Stimulated activated CD8-positive, alpha-beta memory T cell treated with anti-CD3 and anti-CD28 coated beads, Interleukin-2, amount 100 ng/mL, for 48 hours (primary cell): ENCODE measurements around the gene PITPNM1.
"Not testable (repeated sequence)": the region's sequence is repeated elsewhere in the genome, so short reads cannot be mapped to it uniquely, and the experiment has no call there.

Experiments
- DNase-seq, 2 donors: peaks; one replicate each; pipeline ENCODE4 v3.0.0-alpha.2; 2020; ENCODE audit warnings: low read depth in 2 of 2

PITPNM1 gene

DNA sequence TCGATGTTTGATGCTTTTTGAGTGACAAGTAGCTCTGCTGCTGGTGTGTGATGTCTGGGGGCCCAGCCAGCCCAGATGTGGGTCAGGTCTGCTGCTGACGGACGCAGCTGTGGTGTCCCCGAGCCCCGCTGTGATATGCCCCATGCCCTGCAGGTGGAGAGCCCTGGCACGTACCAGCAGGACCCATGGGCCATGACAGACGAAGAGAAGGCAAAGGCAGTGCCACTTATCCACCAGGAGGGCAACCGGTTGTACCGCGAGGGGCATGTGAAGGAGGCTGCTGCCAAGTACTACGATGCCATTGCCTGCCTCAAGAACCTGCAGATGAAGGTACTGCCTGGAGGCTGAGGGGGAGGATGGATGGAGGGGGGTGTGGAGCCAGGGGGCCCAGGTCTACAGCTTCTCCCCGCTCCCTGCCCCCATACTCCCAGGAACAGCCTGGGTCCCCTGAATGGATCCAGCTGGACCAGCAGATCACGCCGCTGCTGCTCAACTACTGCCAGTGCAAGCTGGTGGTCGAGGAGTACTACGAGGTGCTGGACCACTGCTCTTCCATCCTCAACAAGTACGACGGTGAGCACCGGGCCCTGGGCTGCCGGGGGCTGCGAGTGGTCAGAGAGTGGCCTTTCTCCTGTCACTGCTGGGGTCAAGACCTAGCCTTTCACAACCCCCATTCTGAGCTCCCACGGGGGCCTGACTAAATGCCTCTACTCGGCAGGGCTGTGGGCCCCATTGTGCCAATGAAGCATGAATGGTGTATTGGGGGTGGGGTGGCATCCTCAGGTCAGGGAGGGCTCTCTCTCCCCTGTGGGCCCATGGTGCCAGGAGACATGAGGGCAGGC is 15.1 kb downstream of the PITPNM1 start:
- no peak for DNase-seq

DNA sequence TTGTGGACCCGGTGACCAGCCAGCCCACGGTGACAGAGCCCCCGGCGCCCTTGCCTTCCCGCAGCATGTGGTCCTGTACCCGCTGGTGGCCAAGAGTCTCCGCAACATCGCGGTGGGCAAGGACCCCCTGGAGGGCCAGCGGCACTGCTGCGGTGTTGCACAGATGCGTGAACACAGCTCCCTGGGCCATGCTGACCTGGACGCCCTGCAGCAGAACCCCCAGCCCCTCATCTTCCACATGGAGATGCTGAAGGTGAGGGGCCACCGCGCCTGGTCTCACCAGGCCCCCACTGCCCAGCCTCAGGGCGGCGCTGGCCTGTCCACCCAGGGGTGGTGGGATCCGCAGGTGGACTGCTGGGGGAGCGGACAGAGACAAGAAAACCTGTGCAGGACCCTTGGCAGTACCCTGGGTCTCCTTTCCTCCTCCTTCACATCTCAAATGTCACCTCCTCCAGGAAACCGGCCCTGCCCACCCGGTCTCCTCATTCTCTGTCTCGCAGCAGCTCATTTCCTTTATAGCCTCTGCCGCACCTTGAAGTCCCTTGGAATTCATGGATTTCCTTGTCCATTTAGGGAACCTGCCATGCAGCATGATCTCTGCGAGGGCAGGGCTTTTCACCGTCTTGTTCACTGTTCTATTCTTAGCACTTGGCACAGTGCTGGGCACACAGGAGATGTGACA is 15.8 kb downstream of the PITPNM1 start:
- DNase-seq: no peak

DNA sequence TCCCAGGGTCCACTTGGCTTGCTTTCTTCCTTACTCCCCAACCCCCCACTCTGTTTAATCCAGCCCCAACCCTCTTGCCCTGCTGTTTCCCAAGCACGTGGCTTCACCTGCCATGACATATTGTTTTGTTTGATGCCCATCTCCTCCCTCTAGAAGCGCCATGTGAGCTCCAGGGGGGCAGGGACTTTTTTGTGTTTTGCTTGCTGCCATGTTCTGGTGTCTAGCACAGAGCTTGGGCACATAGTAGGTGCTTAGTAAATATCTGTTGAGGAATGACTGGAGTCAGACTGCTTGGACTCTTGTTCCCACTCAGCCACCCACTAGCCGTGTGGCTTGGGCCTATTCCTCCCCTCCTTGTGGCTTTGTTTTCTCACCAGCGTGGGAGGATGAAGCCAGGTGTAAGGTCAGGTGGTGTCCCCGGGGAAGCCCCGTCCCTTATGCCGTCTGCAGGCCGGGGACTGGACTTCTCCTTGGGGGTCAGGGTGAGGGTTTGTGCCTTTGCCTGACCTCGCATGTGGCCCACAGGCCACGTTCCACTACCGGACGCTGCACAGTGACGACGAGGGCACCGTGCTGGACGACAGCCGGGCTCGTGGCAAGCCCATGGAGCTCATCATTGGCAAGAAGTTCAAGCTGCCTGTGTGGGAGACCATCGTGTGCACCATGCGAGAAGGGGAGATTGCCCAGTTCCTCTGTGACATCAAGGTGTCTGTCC is 18.5 kb downstream of the PITPNM1 start:
- DNase-seq: peak in 1 of 2 donors; percentile 43

DNA sequence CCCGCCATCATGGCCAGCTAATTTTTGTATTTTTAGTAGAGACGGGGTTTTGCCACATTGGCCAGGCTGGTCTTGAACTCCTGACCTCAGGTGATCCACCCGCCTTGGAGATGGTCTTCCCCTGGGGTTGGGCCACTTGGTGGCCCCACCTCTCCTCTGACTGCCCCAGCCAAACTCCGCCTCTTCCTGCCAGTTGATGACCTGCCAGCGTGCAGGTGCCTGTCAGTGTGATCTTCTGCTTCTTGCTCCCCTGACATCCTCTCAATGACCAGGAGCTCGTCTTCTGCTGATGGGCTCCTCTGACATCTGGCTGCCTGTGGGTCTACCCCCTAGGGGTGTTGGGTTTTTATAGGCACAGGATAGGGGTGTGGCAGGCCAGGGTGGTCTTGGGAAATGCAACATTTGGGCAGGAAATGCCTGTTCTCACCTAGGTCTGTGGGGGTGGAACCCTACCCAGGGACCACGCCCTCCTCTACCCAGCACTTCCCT is 19.2 kb downstream of the PITPNM1 start:
- peak in 1 of 2 donors; percentile 48 for DNase-seq

DNA sequence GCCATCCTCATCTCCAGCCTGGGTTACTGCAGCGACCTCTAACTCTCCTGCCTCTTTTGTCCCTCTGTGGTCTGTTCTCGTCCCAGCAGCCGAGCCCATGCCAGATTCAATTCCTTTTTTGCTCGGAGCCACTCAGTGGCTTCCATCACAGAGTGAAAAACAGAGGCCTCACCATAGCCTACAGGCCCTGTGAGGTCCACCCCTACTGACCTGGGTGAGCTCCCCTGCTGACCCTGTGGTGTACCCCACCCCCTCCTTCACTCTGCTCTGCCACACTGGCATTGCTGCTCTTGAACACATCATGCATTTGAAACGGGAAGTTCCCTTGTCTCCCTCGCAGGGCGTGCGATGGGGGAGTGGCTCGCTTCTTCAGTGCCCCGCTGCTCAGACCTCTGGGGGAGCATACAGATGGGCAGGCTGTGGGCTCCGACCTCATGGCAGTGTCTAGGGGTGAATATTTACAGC is 20.3 kb downstream of the PITPNM1 start:
- DNase-seq: peak; percentile 72

DNA sequence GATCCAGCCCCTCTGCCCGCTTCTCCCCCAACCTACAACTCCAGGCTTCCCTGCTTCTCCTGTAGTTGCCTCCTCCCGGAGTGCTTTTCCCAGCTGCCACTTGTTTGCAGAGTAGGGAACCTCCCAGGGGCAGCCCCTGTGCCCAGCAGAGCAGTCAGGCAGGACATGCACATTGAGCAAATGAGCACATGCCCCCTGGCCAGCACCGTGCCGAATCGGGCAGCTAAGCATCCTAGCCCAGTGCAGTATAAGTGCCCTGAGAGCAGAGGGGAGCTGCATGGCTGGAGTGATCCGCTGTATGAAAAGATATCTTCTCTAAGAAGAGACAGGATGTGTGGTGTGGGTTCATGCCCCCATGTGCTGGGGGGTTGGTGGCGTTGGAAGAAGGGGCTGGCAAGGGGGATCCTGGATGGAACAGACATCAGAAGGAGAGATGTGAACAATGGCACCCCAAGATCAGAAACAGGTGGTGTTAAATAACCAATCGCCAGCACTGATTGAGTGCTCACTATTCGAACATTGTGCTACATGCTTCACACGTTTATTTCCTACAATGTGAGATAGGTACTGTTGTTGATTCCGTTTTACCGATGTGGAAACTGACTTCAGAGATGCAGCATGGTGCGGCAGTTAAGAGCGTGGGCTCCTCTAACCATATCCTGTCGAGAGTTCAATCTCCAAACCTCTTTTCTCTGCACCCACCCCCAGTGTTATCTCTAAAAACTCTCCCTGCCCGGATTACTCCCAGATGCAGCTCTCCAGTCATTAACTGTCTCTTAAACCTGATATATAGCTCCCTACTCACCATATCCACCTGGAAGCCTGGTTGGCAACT is 21.1 kb downstream of the PITPNM1 start:
- DNase-seq: no peak

DNA sequence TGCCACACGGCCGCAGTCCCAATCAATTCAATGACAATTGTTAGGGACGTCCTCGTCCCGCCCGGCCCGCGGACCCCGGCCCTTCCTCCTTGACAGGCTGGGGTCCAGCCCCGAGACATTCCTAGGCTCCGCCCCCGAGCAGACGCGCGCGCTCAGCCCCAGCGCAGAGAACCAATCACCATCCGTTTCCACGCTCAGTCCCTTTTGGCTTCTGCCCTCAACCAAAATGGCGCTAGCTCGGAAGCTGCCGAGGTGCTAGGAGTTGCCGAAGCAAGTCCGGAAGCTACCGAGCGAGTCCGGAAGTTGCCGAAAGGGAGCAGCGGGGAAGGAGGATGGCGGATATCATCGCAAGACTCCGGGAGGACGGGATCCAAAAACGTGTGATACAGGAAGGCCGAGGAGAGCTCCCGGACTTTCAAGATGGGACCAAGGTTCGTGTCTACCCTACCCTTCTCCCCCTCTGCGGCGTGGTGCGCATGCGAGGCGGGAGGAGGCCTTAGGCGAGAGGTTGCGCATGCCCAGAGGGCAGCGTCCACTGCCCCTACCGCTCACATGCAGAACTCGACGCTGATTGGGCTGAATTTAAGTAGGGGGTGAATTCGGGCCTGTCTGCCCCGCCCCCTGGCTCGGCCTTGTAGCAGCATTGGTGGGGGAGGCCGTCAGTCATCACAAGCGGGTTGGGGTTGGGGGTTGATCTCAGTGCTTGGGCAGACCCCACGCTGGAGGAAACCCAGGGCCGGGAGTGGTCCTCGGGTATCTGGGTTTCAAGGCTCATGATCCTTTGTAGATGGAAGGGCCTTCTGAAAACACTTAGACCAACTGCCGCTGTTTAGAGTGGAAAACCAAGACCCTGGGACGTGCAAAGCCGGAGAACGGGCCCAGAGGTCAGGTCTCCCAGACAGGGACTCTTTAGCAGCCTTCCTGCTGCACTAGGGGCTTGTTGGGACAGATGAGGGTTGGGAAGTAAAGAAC is 22.1 kb downstream of the PITPNM1 start, which contains the start of gene AIP:
AIP (plus strand) TSS at position 200 of the 972 bp plus-strand sequence; CDS start at position 333, 133 bp downstream.
- peak; percentile 87 to 95 for DNase-seq

DNA sequence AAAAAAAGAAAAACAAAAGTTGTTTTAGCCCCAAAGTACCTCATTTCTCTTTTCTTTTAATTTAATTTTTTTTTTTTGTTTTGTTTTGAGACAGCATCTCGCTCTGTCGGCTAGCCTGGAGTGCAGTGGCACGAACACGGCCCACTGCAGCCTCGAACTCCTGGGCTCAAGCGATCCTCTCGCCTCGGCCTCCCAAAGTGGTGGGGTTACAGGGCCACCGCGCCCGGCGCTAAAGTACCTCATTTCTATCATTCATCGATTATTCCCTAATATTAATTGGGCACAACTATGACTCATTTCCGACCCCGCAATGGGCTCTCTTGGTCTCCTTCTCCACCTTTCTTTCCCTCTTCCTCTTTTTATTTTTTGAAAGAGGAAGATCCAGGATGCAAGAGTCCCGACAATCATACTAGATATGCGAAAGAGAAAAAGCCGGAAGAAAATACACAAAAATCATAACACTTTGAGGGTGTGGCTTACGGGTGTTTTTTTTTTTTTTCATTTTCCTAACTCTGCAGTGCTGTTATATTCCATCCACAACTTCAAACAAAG is 22.8 kb downstream of the PITPNM1 start:
- DNase-seq: no peak

DNA sequence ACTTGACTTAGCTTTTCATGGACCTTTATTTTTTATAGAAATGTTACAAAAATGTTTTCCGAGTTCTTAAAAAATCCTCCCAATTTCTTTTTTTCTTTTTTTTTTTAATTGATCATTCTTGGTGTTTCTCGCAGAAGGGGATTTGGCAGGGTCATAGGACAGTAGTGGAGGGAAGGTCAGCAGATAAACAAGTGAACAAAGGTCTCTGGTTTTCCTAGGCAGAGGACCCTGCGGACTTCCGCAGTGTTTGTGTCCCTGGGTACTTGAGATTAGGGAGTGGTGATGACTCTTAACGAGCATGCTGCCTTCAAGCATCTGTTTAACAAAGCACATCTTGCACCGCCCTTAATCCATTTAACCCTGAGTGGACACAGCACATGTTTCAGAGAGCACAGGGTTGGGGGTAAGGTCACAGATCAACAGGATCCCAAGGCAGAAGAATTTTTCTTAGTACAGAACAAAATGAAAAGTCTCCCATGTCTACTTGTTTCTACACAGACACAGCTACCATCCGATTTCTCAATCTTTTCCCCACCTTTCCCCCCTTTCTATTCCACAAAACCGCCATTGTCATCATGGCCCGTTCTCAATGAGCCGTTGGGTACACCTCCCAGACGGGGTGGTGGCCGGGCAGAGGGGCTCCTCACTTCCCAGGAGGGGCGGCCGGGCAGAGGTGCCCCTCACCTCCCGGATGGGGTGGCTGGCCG is 27.7 kb downstream of the PITPNM1 start:
- not testable (repeated sequence) for DNase-seq

- not testable (repeated sequence) for DNase-seq
Measured at GRCh38 chr11:67476692-67477091, 28.5 kb downstream of the PITPNM1 start.

DNA sequence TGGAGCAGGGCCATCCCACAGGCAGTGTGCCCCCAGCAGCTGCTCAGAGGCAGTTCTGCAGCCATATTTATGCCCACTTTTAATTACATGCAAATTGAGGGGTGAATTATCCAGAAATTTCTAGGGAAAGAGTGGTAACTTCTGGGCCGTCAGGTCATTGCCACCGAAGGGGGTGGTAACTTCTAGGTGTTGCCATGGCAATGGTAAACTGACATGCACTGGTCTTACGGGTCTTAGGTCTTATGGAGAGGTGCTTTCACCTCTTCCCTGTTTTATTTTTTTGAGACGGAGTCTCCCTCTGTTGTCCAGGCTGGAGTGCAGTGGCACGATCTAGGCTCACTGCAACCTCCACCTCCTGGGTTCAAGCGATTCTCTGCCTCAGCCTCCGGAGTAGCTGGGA is 32.3 kb downstream of the PITPNM1 start:
- no peak for DNase-seq

DNA sequence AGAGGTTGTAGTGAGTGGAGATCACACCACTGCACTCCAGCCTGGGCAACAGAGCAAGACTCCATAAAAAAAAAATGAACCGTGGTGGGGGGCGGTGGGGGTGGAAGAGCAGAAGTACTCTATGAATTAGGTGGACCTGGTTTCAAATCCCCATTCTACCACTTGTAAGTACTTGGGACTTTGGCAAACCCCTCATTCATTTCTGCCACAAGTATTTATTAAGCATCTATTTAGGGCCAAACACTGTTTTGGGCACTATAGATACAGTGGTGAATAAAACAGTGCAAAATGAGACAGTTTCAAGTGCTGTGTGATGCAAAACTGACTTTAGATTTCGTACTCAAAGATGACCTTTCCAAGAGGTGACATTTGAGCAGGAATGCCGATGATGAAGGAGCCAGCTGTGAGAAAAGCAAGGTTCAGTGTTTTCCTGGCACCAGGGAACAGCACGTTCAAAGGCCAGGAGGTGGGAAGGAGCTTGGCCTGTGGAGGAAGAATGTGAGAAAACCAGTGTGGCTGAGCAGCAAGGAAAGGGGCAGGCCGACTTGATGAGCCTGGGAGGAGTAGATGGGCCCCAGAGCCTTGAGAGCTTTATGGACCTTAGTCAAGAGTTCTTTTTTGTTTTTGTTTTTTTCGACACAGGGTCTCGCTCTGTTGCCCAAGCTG is 34.7 kb downstream of the PITPNM1 start:
- no peak for DNase-seq

- no peak for DNase-seq
Measured at GRCh38 chr11:67469508-67469811, 35.7 kb downstream of the PITPNM1 start.

DNA sequence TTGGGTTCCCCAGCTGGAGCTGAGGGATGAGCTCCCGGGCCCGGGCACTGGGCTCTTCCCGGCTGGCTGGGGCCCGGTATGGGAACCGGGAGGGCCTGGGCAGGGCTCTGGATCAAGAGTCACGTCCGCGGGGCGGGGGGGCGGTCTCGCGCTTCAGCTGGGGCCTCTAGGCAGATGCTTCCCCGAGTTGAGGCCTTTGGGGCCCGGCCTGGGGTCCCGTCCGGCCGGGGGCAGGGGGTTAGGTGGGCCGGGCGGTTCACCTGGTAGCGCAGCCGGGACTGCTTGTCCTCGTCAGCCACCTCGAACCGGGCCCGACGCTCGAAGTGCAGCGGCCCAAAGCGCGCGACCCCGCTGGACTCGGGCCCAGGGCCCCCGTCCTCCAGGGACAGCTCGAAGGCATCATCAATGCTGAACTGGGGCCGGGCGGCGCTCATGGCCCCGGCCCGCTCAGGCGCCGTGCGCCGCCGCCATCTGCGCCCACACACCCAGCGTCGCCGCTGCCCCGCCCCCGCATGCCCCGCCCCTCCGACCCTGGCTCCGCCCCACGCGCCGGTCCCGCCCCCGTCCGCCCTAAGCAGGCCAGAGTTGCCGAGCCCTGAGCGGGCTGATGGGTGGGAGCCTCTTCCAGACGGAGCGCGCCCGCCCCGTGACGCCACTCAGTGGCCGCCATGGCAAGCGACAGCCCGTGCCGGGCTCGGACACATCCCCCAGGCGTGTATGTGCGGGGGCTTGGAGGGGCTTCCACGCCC is 36.2 kb downstream of the PITPNM1 start, which contains the start of gene TMEM134:
TMEM134 (minus strand) TSS at position 493 of the 749 bp plus-strand sequence; CDS start at position 434, 59 bp downstream.
- DNase-seq: peak; percentile 89 to 90

GRCh38 chr11:67468456-67468758 is 36.8 kb downstream of the PITPNM1 start:
- no peak for DNase-seq

GRCh38 chr11:67468056-67468455 is 37.1 kb downstream of the PITPNM1 start:
- no peak for DNase-seq

DNA sequence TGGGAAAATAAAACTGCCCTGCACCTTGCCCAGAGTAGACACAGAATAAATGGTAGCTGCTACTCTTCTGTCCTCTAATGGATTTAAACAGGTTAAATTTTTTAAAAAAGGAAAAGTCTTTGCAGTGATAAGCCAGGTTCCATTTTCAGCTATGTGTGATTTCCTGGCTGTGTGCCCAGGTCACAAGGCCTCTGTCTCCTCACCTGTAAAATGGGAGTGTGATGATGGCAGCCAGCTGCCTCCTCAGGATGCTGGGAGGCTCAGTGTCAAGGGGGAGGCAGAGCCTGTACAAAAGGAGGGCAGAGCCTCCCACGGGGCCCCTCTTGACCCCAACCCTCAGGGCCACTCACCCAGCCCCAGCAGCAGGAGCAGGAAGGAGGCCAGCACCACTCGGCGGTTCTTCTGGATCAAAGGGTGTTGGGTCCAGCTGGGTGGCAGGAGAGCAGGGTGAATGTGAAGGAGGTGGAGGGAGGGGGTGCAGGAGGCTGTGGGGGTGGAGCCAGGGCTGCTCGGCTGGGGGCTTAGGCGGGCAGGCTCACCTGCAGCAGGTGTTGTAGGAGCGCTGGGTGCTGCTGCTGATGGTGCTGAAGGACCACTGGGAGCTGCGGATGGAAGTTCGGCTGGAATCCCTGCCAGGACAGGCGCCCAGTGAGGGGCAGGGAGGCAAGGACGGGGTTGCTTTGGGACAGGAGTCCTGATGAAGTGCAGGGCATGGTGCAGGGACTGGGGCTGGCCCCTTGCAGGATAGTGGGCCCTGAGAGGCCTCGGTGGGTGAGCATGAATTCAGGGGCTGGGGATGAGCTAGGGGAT is 38.0 kb downstream of the PITPNM1 start:
- DNase-seq: no peak
